B cell (primary cell): Measurements from ENCODE around the gene LNX1. TPM values are rescaled to one million over a fixed set of nuclear protein-coding genes. Genes with fewer than 3 reads are reported as not detected.

Source experiments
- ATAC-seq: fragments of 200-7000 bp; cut with Tn5 transposase; one replicate; pipeline ENCODE4 v1.10.0; 2021; ENCODE audit warnings: low read depth, mild to moderate bottlenecking, moderate number of reproducible peaks, moderate library complexity
- CTCF ChIA-PET: fragments of 350-600 bp; sonication (Branson Sonifier 250); formaldehyde crosslinking; loops from one replicate; lab custom pipeline; 2021; ENCODE audit warnings: antibody characterized with exemption, inconsistent platforms; lab: Charles Lee
- POLR2A ChIA-PET: fragments of 350-600 bp; sonication (Branson Sonifier 250); formaldehyde crosslinking; loops from one replicate; lab custom pipeline; 2021; ENCODE audit warnings: antibody characterized with exemption; lab: Charles Lee
- DNase-seq: peaks from one replicate; pipeline ENCODE4 v3.0.0; 2013
- H2AFZ ChIP-seq: 2 replicates; pipeline ENCODE4 v1.6.1; 2012; ENCODE audit warnings: mild to moderate bottlenecking, low read depth, low read length; ENCODE audit not compliant: insufficient read depth, poor library complexity, severe bottlenecking
- H3K27ac ChIP-seq, 2 donors: 1 replicate in 1 of 2; 2 replicates in 1 of 2; pipeline ENCODE4 v1.5.1; 2012 to 2013; ENCODE audit warnings: low read length in 2 of 2, mild to moderate bottlenecking in 2 of 2, moderate library complexity in 1 of 2
- H3K27me3 ChIP-seq, 4 experiments: fragments of 200-600 bp in 1 of 4; sonication (generic) in 1 of 4; replicated peaks in 1 of 4; 1 replicate in 2 of 4; 2 replicates in 2 of 4; pipeline versions ENCODE4 v1.6.1 to v1.7.0; 2013 to 2016; ENCODE audit warnings: low read length in 3 of 4, mild to moderate bottlenecking in 2 of 4, mixed read lengths in 1 of 4, moderate library complexity in 1 of 4; ENCODE audit not compliant: insufficient read depth in 4 of 4, control insufficient read depth in 3 of 4; ENCODE audit errors: control extremely low read depth in 1 of 4
- H3K36me3 ChIP-seq, 2 experiments: replicated peaks in 1 of 2; 1 replicate in 1 of 2; 2 replicates in 1 of 2; pipeline versions ENCODE4 v1.6.1 to v1.7.1; 2013; ENCODE audit warnings: low read length in 1 of 2; ENCODE audit not compliant: insufficient read depth in 2 of 2, control insufficient read depth in 1 of 2; ENCODE audit errors: control extremely low read depth in 1 of 2, extremely low read depth in 1 of 2
- H3K4me1 ChIP-seq, 2 donors: fragments of 200-600 bp in 1 of 2; sonication (generic) in 1 of 2; 1 replicate in 1 of 2; 2 replicates in 1 of 2; pipeline versions ENCODE4 v1.5.1 to v1.6.1; 2013 to 2017; ENCODE audit warnings: low read length in 2 of 2; ENCODE audit not compliant: control insufficient read depth in 2 of 2, insufficient read depth in 2 of 2
- H3K4me2 ChIP-seq: replicated peaks from 2 replicates; pipeline ENCODE3; 2012; ENCODE audit warnings: mild to moderate bottlenecking, low read depth, low read length; ENCODE audit not compliant: poor library complexity, severe bottlenecking
- H3K4me3 ChIP-seq, 5 experiments: fragments of 200-600 bp in 1 of 5; sonication (generic) in 1 of 5; 1 replicate in 3 of 5; 2 replicates in 2 of 5; pipeline versions ENCODE4 v1.5.1 to v1.7.0; 2011 to 2016; ENCODE audit warnings: low read length in 4 of 5, mild to moderate bottlenecking in 4 of 5, low read depth in 2 of 5, control low read depth in 1 of 5, moderate library complexity in 1 of 5; ENCODE audit not compliant: insufficient read depth in 1 of 5; ENCODE audit errors: control extremely low read depth in 1 of 5, extremely low read depth in 1 of 5
- H3K79me2 ChIP-seq: fragments of 200-600 bp; sonication (generic); one replicate; pipeline ENCODE4 v1.6.0; 2016; ENCODE audit warnings: low read length; ENCODE audit not compliant: control insufficient read depth, insufficient read depth
- H3K9ac ChIP-seq: fragments of 200-600 bp; sonication (generic); 2 replicates; pipeline ENCODE4 v1.6.1; 2017; ENCODE audit warnings: mild to moderate bottlenecking, low read length, moderate library complexity
- H3K9me3 ChIP-seq, 3 donors: one replicate each; pipeline versions ENCODE4 v1.6.1 to v1.7.1; 2013; ENCODE audit warnings: low read length in 2 of 3; ENCODE audit not compliant: control insufficient read depth in 2 of 3, insufficient read depth in 1 of 3; ENCODE audit errors: control extremely low read depth in 1 of 3
- H4K20me1 ChIP-seq: 2 replicates; pipeline ENCODE4 v1.6.0; 2012; ENCODE audit warnings: mild to moderate bottlenecking, low read length; ENCODE audit not compliant: insufficient read depth, control insufficient read depth, poor library complexity, severe bottlenecking
- H3K27ac Mint-ChIP-seq: one replicate; pipeline ENCODE4 v1.8.0; 2021; ENCODE audit warnings: mixed read lengths
- H3K27me3 Mint-ChIP-seq: one replicate; pipeline ENCODE4 v1.8.0; 2021; ENCODE audit warnings: mixed read lengths
- H3K4me1 Mint-ChIP-seq: one replicate; pipeline ENCODE4 v1.8.0; 2021; ENCODE audit warnings: mixed read lengths
- H3K4me3 Mint-ChIP-seq: one replicate; pipeline ENCODE4 v1.8.0; 2021; ENCODE audit warnings: mixed read lengths
- H3K9me3 Mint-ChIP-seq: one replicate; pipeline ENCODE4 v1.8.0; 2022; ENCODE audit warnings: mixed read lengths; ENCODE audit not compliant: insufficient read depth
- EZH2 ChIP-seq: IDR thresholded peaks from 2 replicates; pipeline ENCODE4 v1.6.1; 2012; ENCODE audit warnings: borderline replicate concordance, low read depth, mild to moderate bottlenecking, moderate library complexity, low read length; ENCODE audit not compliant: insufficient read depth, poor library complexity, severe bottlenecking
- WGBS: methylation state at CpG from one replicate; pipeline ENCODE4 v1.1.5; 2013; ENCODE audit warnings: missing lambda C conversion rate; ENCODE audit not compliant: insufficient coverage; 5-methylcytosine and 5-hydroxymethylcytosine counted together
- intact Hi-C: fragments of 100-400 bp; cut with micrococcal nuclease; formaldehyde crosslinking; loops from one replicate; pipeline ENCODE4 v1.10.0; 2022
- polyA plus RNA-seq: library from polyadenylated mRNA; depleted of rRNA; stranded (reverse); fragments of >200 nt; gene quantifications from 2 replicates; pipeline ENCODE4 v1.2.3, GENCODE V29; 2012
- total RNA-seq, 2 donors: library from RNA; stranded (reverse); fragments of 120-200 nt in 1 of 2; gene quantifications; 1 replicate in 1 of 2; 2 replicates in 1 of 2; pipeline versions ENCODE4 v1.2.3 to v1.2.4, GENCODE V29; 2013 to 2022
- TF ChIP-seq, protein P1 (sequence below): fragments of 200-600 bp; IDR thresholded peaks from one replicate; pipeline ENCODE4 v1.8.0; 2022; ENCODE audit warnings: antibody characterized with exemption, mild to moderate bottlenecking

Gene LNX1
- total and polyA plus RNA-seq, 2 donors (not counting 1 experiment from before 2014, with no cell fraction given), result not detected

GRCh38 chr4:53635697-53636483, 44.6 kb upstream of the LNX1 start:
- peaks cover 0 to 14% (median 0%) of the 10 kb centered on the region in 4 experiments for H3K27me3 ChIP-seq
- H3K4me1 ChIP-seq, result no peaks in the 10 kb centered on the region
- H4K20me1 ChIP-seq, result no peaks in the 10 kb centered on the region
- CTCF ChIA-PET, result no interaction called here
- no peaks in the 10 kb centered on the region for H3K79me2 ChIP-seq
- TF ChIP-seq, protein P1, sequence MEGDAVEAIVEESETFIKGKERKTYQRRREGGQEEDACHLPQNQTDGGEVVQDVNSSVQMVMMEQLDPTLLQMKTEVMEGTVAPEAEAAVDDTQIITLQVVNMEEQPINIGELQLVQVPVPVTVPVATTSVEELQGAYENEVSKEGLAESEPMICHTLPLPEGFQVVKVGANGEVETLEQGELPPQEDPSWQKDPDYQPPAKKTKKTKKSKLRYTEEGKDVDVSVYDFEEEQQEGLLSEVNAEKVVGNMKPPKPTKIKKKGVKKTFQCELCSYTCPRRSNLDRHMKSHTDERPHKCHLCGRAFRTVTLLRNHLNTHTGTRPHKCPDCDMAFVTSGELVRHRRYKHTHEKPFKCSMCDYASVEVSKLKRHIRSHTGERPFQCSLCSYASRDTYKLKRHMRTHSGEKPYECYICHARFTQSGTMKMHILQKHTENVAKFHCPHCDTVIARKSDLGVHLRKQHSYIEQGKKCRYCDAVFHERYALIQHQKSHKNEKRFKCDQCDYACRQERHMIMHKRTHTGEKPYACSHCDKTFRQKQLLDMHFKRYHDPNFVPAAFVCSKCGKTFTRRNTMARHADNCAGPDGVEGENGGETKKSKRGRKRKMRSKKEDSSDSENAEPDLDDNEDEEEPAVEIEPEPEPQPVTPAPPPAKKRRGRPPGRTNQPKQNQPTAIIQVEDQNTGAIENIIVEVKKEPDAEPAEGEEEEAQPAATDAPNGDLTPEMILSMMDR, result no peak
- no peak for TF ChIP-seq EZH2
- H3K36me3 ChIP-seq, result no peaks in the 10 kb centered on the region
- no peak for DNase-seq
- no peak overlapping the region for H3K9ac ChIP-seq
- Mint-ChIP-seq H3K9me3 (no peaks in the 10 kb centered on the region), H3K27ac (no peak overlapping the region), H3K4me1 (no peaks in the 10 kb centered on the region), H3K4me3 (no peak overlapping the region), H3K27me3 (peaks cover 56% of the 10 kb centered on the region)
- ATAC-seq, result no peak
- POLR2A ChIA-PET, result no interaction called here
- no peak overlapping the region for H3K4me2 ChIP-seq
- intact Hi-C loops, result no loop called here
- H3K9me3 ChIP-seq, result no peaks in the 10 kb centered on the region
- H3K27ac ChIP-seq, result no peak overlapping the region
- WGBS, result 100% methylated on average over 1 of the region's 5 CpGs
- no peak overlapping the region for H3K4me3 ChIP-seq
- H2AFZ ChIP-seq, result no peak overlapping the region

GRCh38 chr4:53633608-53634007, 42.3 kb upstream of the LNX1 start:
- H2AFZ ChIP-seq, result no peak overlapping the region
- ATAC-seq (no peak), DNase-seq (no peak)
- H3K9me3 Mint-ChIP-seq, result no peaks in the 10 kb centered on the region
- no peak overlapping the region for H3K27ac ChIP-seq
- H3K9me3 ChIP-seq, result no peaks in the 10 kb centered on the region
- H4K20me1 ChIP-seq, result no peaks in the 10 kb centered on the region
- H3K4me1 Mint-ChIP-seq, result no peaks in the 10 kb centered on the region
- intact Hi-C loops, result no loop called here
- ChIA-PET POLR2A (no interaction called here), CTCF (no interaction called here)
- TF ChIP-seq, protein P1, result no peak
- no peaks in the 10 kb centered on the region for H3K79me2 ChIP-seq
- H3K27ac Mint-ChIP-seq, result no peak overlapping the region
- WGBS, result 7% methylated on average over 2 of the region's 4 CpGs
- no peak overlapping the region for H3K4me3 ChIP-seq
- H3K9ac ChIP-seq, result no peak overlapping the region
- H3K27me3 ChIP-seq, result peaks cover 0 to 17% (median 0%) of the 10 kb centered on the region in 4 experiments
- no peaks in the 10 kb centered on the region for H3K4me1 ChIP-seq
- H3K4me3 Mint-ChIP-seq, result no peak overlapping the region
- H3K36me3 ChIP-seq, result no peaks in the 10 kb centered on the region
- H3K27me3 Mint-ChIP-seq, result peaks cover 62% of the 10 kb centered on the region
- no peak overlapping the region for H3K4me2 ChIP-seq
